ENCODE data around the gene SPI1. TPM values are rescaled to one million over a fixed set of nuclear protein-coding genes. Genes with fewer than 3 reads are reported as not detected.
A peak's percentile ranks its signal among the peaks of the same experiment; 100 is the strongest.

Gene SPI1
- total RNA-seq, 2 experiments from 2014 or later: 4.9 to 5.9 TPM

DNA sequence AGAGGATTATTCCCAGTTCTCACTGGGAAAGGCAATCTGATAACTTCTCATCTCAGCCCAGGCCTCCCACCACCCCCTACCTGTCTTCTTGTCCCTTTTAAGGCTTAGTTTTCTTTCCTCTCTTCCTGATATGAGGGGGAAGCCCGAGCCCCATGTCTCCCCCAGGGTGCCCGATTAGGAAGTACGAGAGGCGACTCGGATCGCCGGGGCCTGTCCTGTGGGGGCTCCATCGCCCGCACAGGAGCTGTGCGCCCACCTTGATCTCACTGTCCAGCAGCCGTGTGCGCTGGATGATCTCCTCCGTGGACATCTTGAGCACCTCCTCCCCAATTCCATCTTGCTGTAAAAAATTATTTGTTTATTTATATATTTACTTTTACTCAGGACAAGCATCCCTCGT is 47.3 kb upstream of the SPI1 start:
- Histone ChIP-seq H3K27me3 (ENCODE audit: control insufficient read depth in 1 of 2, insufficient read depth in 2 of 2, low read length in 2 of 2) (no peaks in the 10 kb centered on the region), H3K4me1 (ENCODE audit: insufficient read depth, low read length) (peaks cover 30% of the 10 kb centered on the region), H3K36me3 (ENCODE audit: insufficient read depth, low read length) (peaks cover 35% of the 10 kb centered on the region), H3K27ac (ENCODE audit: low read depth in 1 of 2, low read length in 2 of 2) (peak overlapping the region; percentile 84), H3K9me3 (ENCODE audit: control insufficient read depth in 1 of 2, insufficient read depth in 1 of 2, low read length in 2 of 2) (no peaks in the 10 kb centered on the region), H3K4me3 (ENCODE audit: low read length) (peak overlapping the region; percentile 100)
- Mint-ChIP-seq H3K27me3 (no peaks in the 10 kb centered on the region), H3K36me3 (ENCODE audit: low read depth) (peaks cover 55% of the 10 kb centered on the region), H3K9me3 (no peaks in the 10 kb centered on the region), H3K27ac (peak overlapping the region; percentile 90), H3K4me1 (ENCODE audit: low read depth) (peaks cover 25% of the 10 kb centered on the region), H3K4me3 (peak overlapping the region; percentile 100)
- intact Hi-C loops (cut with DNase I, micrococcal nuclease): loop anchor here (1.0 to 10.0 kb wide), 8 partner anchors 16 to 1311 kb away; partner anchors contain the start of genes ARFGAP2 (in 2 of the 2), ARHGAP1 (in 1 of the 2), CELF1 (in 1 of the 2) and CKAP5 (in 1 of the 2)
- DNase-seq: peak in 1 of 14 experiments; percentile 22
- POLR2A ChIA-PET: interaction anchor here (0.6 to 2.1 kb wide), 5 partner anchors 10 to 570 kb away, joined by 3 to 14 read pairs (median 5); partner anchors contain the start of gene SLC39A13
- CTCF ChIA-PET: interaction anchor here (1.5 to 2.2 kb wide), 2 partner anchors 52 to 127 kb away, joined by 3 to 5 read pairs; partner anchors contain the start of gene CELF1
- no peak for ATAC-seq (ENCODE audit: poor library complexity)
- TF ChIP-seq, protein P1, sequence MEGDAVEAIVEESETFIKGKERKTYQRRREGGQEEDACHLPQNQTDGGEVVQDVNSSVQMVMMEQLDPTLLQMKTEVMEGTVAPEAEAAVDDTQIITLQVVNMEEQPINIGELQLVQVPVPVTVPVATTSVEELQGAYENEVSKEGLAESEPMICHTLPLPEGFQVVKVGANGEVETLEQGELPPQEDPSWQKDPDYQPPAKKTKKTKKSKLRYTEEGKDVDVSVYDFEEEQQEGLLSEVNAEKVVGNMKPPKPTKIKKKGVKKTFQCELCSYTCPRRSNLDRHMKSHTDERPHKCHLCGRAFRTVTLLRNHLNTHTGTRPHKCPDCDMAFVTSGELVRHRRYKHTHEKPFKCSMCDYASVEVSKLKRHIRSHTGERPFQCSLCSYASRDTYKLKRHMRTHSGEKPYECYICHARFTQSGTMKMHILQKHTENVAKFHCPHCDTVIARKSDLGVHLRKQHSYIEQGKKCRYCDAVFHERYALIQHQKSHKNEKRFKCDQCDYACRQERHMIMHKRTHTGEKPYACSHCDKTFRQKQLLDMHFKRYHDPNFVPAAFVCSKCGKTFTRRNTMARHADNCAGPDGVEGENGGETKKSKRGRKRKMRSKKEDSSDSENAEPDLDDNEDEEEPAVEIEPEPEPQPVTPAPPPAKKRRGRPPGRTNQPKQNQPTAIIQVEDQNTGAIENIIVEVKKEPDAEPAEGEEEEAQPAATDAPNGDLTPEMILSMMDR (IDR thresholded peaks at IDR 0.05): no peak

DNA sequence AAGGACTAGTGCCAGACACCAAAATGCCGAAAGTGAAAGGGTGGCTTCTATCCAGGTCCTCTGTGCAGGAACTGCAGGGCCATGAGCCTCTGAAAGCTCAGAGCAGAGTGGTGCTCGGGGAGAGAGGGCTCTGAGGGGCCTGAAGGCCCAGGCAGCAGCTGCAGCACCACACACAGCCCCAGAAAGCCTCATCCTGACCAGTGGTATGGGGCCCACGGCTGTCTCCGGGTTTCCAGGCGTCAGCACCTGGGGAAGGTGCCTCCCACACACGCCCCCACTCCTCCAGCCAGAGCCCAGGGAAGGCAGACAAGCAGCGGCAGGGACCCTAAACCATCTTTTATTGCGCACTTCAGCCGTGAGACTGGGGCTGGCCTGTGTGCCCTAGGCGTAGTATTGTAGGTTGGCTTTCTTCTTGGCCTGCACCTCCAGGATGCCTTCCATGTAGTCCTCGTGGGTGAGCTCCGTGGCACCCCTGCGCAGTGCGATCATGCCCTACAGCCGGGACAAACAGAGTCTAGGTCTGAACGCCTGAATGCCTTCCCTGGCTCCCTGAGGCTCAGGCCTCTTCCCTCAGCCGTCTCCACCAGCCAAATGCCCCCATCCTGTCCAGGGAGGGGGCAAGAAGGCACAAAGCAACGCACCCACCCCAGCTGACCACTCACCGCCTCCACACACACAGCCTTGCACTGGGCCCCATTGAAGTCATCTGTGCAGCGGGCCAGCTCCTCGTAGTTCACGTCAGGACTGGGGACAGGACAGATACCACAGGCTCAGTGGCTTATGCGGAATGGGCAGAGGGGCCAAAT is 40.3 kb upstream of the SPI1 start:
- intact Hi-C loops (cut with DNase I, micrococcal nuclease): no loop called here
- H3K27ac Mint-ChIP-seq: no peak overlapping the region

DNA sequence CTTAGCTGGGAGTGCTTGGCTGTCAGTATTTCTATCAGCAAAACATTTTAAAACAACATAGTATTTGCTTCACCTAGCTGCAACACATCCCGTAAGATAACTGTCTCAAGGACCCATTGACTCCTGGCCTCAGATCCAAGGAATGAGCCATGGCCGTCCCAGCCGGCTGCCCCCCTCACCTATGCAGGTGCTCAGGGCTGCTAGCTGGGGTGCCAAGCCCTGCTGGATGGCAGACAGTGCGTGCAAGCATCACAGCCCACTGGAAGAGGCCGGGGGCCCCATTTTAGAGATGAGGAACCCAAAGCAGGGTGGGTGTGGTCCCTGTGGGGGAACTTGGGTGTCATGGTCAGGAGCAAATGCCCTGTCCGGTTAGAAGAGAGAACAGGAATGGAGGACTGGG is 39.4 kb upstream of the SPI1 start:
- Mint-ChIP-seq H3K36me3 (ENCODE audit: low read depth) (peaks cover 75% of the 10 kb centered on the region), H3K9me3 (no peaks in the 10 kb centered on the region), H3K4me3 (no peak overlapping the region), H3K4me1 (ENCODE audit: low read depth) (no peaks in the 10 kb centered on the region), H3K27me3 (no peaks in the 10 kb centered on the region), H3K27ac (no peak overlapping the region)
- TF ChIP-seq, protein P1 (IDR thresholded peaks at IDR 0.05): no peak
- Histone ChIP-seq H3K27ac (ENCODE audit: low read depth in 1 of 2, low read length in 2 of 2) (no peak overlapping the region), H3K27me3 (ENCODE audit: control insufficient read depth in 1 of 2, insufficient read depth in 2 of 2, low read length in 2 of 2) (no peaks in the 10 kb centered on the region), H3K9me3 (ENCODE audit: control insufficient read depth in 1 of 2, insufficient read depth in 1 of 2, low read length in 2 of 2) (no peaks in the 10 kb centered on the region), H3K36me3 (ENCODE audit: insufficient read depth, low read length) (peaks cover 72% of the 10 kb centered on the region), H3K4me1 (ENCODE audit: insufficient read depth, low read length) (no peaks in the 10 kb centered on the region), H3K4me3 (ENCODE audit: low read length) (no peak overlapping the region)
- ATAC-seq (ENCODE audit: poor library complexity): no peak
- peak in 1 of 14 experiments; percentile 14 for DNase-seq
- intact Hi-C loops (cut with DNase I, micrococcal nuclease): no loop called here
- ChIA-PET POLR2A (interaction anchor here (0.6 to 1.5 kb wide), 3 partner anchors 9 to 856 kb away, joined by 3 read pairs; partner anchors contain the start of gene SLC39A13), CTCF (interaction anchor here (1.3 kb wide), 1 partner anchor 43 kb away, joined by 3 read pairs; no protein-coding TSS in a partner anchor)

More for the DNA sequence above, 40.3 kb upstream of the SPI1 start:
- H3K27me3 ChIP-seq (ENCODE audit: control insufficient read depth in 1 of 2, insufficient read depth in 2 of 2, low read length in 2 of 2): no peaks in the 10 kb centered on the region
- H3K9me3 ChIP-seq (ENCODE audit: control insufficient read depth in 1 of 2, insufficient read depth in 1 of 2, low read length in 2 of 2): no peaks in the 10 kb centered on the region
- POLR2A ChIA-PET: interaction anchor here (1.5 kb wide), 1 partner anchor 8 kb away, joined by 3 read pairs; no protein-coding TSS in a partner anchor
- no peak overlapping the region for H3K27ac ChIP-seq (ENCODE audit: low read depth in 1 of 2, low read length in 2 of 2)
- Mint-ChIP-seq H3K4me1 (ENCODE audit: low read depth) (no peaks in the 10 kb centered on the region), H3K9me3 (no peaks in the 10 kb centered on the region), H3K27me3 (no peaks in the 10 kb centered on the region), H3K36me3 (ENCODE audit: low read depth) (peaks cover 81% of the 10 kb centered on the region), H3K4me3 (no peak overlapping the region)
- H3K4me1 ChIP-seq (ENCODE audit: insufficient read depth, low read length): no peaks in the 10 kb centered on the region
- CTCF ChIA-PET: interaction anchor here (1.3 kb wide), 1 partner anchor 44 kb away, joined by 3 read pairs; no protein-coding TSS in a partner anchor
- H3K36me3 ChIP-seq (ENCODE audit: insufficient read depth, low read length): peaks cover 76% of the 10 kb centered on the region
- TF ChIP-seq, protein P1 (IDR thresholded peaks at IDR 0.05): no peak
- no peak for DNase-seq
- no peak for ATAC-seq (ENCODE audit: poor library complexity)
- no peak overlapping the region for H3K4me3 ChIP-seq (ENCODE audit: low read length)

All from CD4-positive, alpha-beta T cell (primary cell).